Measurements from ENCODE around the gene CREB3L2. TPM values are rescaled to one million over a fixed set of nuclear protein-coding genes. Genes with fewer than 3 reads are reported as not detected.

The CREB3L2 gene
- total and polyA plus RNA-seq, 11 donors: 4.0 to 40.6 (median 21.8) TPM

GRCh38 chr7:137954614-137955013 lies 47.3 kb downstream of the CREB3L2 start:
- TF ChIP-seq CTCF (IDR thresholded peaks at IDR 0.05): no peak
- no peak for TF ChIP-seq POLR2A (IDR thresholded peaks at IDR 0.05)
- ATAC-seq (no peak), DNase-seq (no peak)
- peaks cover 0 to 88% (median 49%) of the 10 kb centered on the region in 12 donors for H3K4me1 ChIP-seq
- intact Hi-C loops (cut with DNase I): loop anchor here in 2 of 10 donors (5.0 kb wide), 2 partner anchors 38 to 48 kb away; partner anchors contain the start of gene CREB3L2 (in 1 of the 2)
- H3K36me3 ChIP-seq: peaks cover 0 to 7% (median 0%) of the 10 kb centered on the region in 9 donors
- H3K4me3 ChIP-seq: no peak overlapping the region
- H3K27me3 ChIP-seq: no peaks in the 10 kb centered on the region
- no peaks in the 10 kb centered on the region for H3K9me3 ChIP-seq
- 62 to 77% (median 66%) methylated on average over 2 of the region's 2 CpGs for WGBS, 4 donors
- peak overlapping the region in 1 of 12 donors; percentile 76 for H3K27ac ChIP-seq

DNA sequence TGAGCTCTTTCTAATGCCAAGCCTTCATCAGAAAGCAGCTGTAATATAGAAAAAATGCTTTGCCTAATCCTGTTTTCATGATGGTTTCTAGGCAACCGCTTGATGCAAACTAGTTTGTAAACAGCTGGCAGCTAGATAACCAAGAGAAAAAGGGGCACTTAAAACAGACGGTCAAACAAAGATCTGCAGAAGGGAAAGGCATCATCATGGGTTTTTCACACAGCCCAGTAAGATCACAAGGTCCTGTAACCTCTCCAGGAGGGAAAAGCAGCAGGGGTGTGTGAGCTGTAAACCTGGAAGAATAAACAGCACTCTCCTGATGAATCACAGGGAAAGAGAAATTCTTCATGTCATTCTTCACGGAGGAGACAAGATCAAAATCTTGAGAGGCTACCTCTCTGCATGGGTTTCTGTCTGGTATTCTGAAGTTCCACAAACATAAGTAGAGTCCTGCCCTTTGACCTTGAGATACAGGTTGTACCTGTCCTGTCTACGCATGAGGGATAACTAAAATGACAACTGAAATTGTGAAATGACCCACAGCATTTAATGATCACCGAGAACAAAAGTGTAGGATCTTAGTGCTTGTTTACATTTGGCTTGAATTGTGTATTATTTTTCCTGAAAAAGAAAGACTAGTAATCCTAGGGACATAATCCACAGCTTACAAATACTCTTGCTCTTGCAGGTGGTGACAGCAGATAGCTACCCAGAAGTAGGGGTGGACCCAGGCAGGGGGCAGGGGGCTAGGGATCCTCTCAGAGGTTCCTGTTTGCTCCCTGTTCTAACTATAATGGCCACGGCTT lies 48.0 kb downstream of the CREB3L2 start:
- DNase-seq (no peak), ATAC-seq (no peak)
- Histone ChIP-seq H3K36me3 (peaks cover 0 to 7% (median 0%) of the 10 kb centered on the region in 9 donors), H3K4me1 (peaks cover 0 to 90% (median 53%) of the 10 kb centered on the region in 12 donors), H3K4me3 (no peak overlapping the region), H3K27ac (peak overlapping the region in 3 of 12 donors; percentile 6 to 76 (median 26)), H3K27me3 (no peaks in the 10 kb centered on the region), H3K9me3 (no peaks in the 10 kb centered on the region)
- TF ChIP-seq POLR2A (IDR thresholded peaks at IDR 0.05) (no peak), CTCF (IDR thresholded peaks at IDR 0.05) (no peak)
- intact Hi-C loops (cut with DNase I): loop anchor here in 1 of 10 donors (5.0 kb wide), 1 partner anchor 38 kb away; no protein-coding TSS in a partner anchor
- 58 to 65% (median 63%) methylated on average over 6 of the region's 6 CpGs for WGBS, 4 donors

GRCh38 chr7:137953043-137953664 lies 48.7 kb downstream of the CREB3L2 start:
- Histone ChIP-seq H3K36me3 (peaks cover 0 to 3% (median 0%) of the 10 kb centered on the region in 9 donors), H3K27ac (peak overlapping the region in 3 of 12 donors; percentile 6 to 76 (median 26)), H3K4me1 (peaks cover 0 to 90% (median 53%) of the 10 kb centered on the region in 12 donors), H3K9me3 (no peaks in the 10 kb centered on the region), H3K27me3 (no peaks in the 10 kb centered on the region), H3K4me3 (no peak overlapping the region)
- intact Hi-C loops (cut with DNase I): loop anchor here in 1 of 10 donors (5.0 kb wide), 1 partner anchor 39 kb away; no protein-coding TSS in a partner anchor
- ATAC-seq: no peak
- no peak for DNase-seq
- WGBS, 4 donors: 69 to 78% (median 73%) methylated on average over 8 of the region's 8 CpGs
- TF ChIP-seq CTCF (IDR thresholded peaks at IDR 0.05): no peak
- no peak for TF ChIP-seq POLR2A (IDR thresholded peaks at IDR 0.05)

DNA sequence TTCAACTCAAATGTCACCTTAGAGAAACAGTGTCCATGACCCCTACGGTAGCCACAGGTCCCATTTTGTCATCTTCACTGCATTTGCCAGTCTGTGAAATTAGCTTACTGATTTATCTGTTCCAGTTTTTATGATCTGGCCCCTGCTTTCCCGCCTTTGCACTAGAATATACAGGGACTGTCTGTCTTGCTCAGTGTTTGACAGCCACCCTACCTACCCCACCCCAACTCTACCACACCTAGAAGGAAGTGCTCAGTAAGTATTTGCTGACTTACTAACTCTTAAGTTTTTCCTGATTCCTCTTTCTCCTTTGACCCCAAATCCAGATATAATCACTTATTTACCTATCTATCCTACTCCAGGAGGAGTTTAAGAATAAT lies 49.5 kb downstream of the CREB3L2 start:
- H3K27me3 ChIP-seq: no peaks in the 10 kb centered on the region
- intact Hi-C loops (cut with DNase I): loop anchor here in 1 of 10 donors (5.0 kb wide), 1 partner anchor 40 kb away; no protein-coding TSS in a partner anchor
- H3K4me1 ChIP-seq: peaks cover 0 to 89% (median 50%) of the 10 kb centered on the region in 12 donors
- no peak for DNase-seq
- no peak for TF ChIP-seq POLR2A (IDR thresholded peaks at IDR 0.05)
- TF ChIP-seq CTCF (IDR thresholded peaks at IDR 0.05): no peak
- no peak for ATAC-seq
- WGBS, 4 donors: 92 to 95% (median 95%) methylated on average over 2 of the region's 2 CpGs
- no peaks in the 10 kb centered on the region for H3K36me3 ChIP-seq
- H3K4me3 ChIP-seq: no peak overlapping the region
- H3K9me3 ChIP-seq: no peaks in the 10 kb centered on the region
- H3K27ac ChIP-seq: peak overlapping the region in 1 of 12 donors; percentile 76
